ENCODE data around the gene TCL1A. TPM values are rescaled to one million over a fixed set of nuclear protein-coding genes. Genes with fewer than 3 reads are reported as not detected.

The TCL1A gene
- total RNA-seq, 1 experiment from 2014 or later: 0.30 TPM

GRCh38 chr14:95695913-95696312, 18.0 kb downstream of the TCL1A start:
- Histone ChIP-seq H3K79me2 (ENCODE audit: insufficient read depth, low read length) (no peaks in the 10 kb centered on the region), H3K36me3 (ENCODE audit: control insufficient read depth in 1 of 2, insufficient read depth in 2 of 2, low read length in 2 of 2) (no peaks in the 10 kb centered on the region), H3K4me1 (ENCODE audit: control insufficient read depth in 1 of 2, insufficient read depth in 2 of 2, low read length in 2 of 2) (peaks cover 0 to 4% of the 10 kb centered on the region in 2 experiments; a peak in 1 of 4 replicates), H3K9me3 (ENCODE audit: control insufficient read depth in 1 of 2, insufficient read depth in 1 of 2, low read depth in 1 of 2, low read length in 2 of 2) (no peaks in the 10 kb centered on the region), H3K9ac (ENCODE audit: low read length) (no peak overlapping the region), H3K27me3 (ENCODE audit: insufficient read depth, low read length) (peaks cover 31% of the 10 kb centered on the region), H3K9me2 (ENCODE audit: insufficient read depth) (no peaks in the 10 kb centered on the region), H3K27ac (ENCODE audit: low read depth, low read length) (no peak overlapping the region), H2AFZ (ENCODE audit: low read depth, low read length, poor library complexity, severe bottlenecking) (no peak overlapping the region), H3K4me3 (replicated peaks in 1 of 2; ENCODE audit: low read depth in 1 of 2, low read length in 2 of 2) (no peak overlapping the region), H4K20me1 (ENCODE audit: insufficient read depth) (no peaks in the 10 kb centered on the region), H3K4me2 (ENCODE audit: low read length) (no peak overlapping the region)
- ChIA-PET POLR2A (no interaction called here), RAD21 (ENCODE audit: low non-redundant PET in 1 of 2, low total read pairs in 2 of 2, uncharacterized antibody in 2 of 2, unreplicated experiment in 2 of 2) (no interaction called here), CTCF (no interaction called here)
- intact Hi-C loops (cut with micrococcal nuclease): no loop called here
- BruUV-seq (replicated peaks): no TSS peak
- DNase-seq (ENCODE audit: low read depth, low spot score): no peak
- TF ChIP-seq FOSL1 (IDR thresholded peaks at IDR 0.05; ENCODE audit: low read depth) (no peak), ZBTB33 (IDR thresholded peaks at IDR 0.05; ENCODE audit: extremely low read depth, insufficient replicate concordance, low read length) (no peak), MAX (IDR thresholded peaks at IDR 0.05) (no peak), JUND (IDR thresholded peaks at IDR 0.05) (no peak), ATF3 (IDR thresholded peaks at IDR 0.05) (no peak), TCF7L2 (IDR thresholded peaks at IDR 0.05; ENCODE audit: borderline replicate concordance, extremely low read depth, insufficient read depth, insufficient read length) (no peak), POLR2A (IDR thresholded peaks at IDR 0.05; ENCODE audit: borderline replicate concordance, extremely low read depth, insufficient read depth, insufficient read length) (no peak), ZNF274 (IDR thresholded peaks at IDR 0.05; ENCODE audit: low read depth, low read length) (no peak), CTCF (IDR thresholded peaks at IDR 0.05 in 2 of 3, conservative IDR thresholded peaks at IDR 0.05 in 1 of 3; ENCODE audit: borderline replicate concordance in 1 of 3, insufficient read depth in 1 of 3, low read depth in 2 of 3, low read length in 2 of 3) (no peak), CBX3 (IDR thresholded peaks at IDR 0.05; ENCODE audit: low read depth) (no peak), REST (IDR thresholded peaks at IDR 0.05; ENCODE audit: low read depth) (no peak), EZH2phosphoT487 (IDR thresholded peaks at IDR 0.05; ENCODE audit: borderline replicate concordance) (no peak), SIN3A (IDR thresholded peaks at IDR 0.05; ENCODE audit: low read depth) (no peak), ZFX (IDR thresholded peaks at IDR 0.05) (no peak), POLR2AphosphoS5 (IDR thresholded peaks at IDR 0.05; ENCODE audit: low read depth, low read length) (no peak), EGR1 (IDR thresholded peaks at IDR 0.05; ENCODE audit: low read depth) (no peak), SRF (IDR thresholded peaks at IDR 0.05; ENCODE audit: low read depth) (no peak), EZH2 (IDR thresholded peaks at IDR 0.05) (no peak), ELF1 (IDR thresholded peaks at IDR 0.05; ENCODE audit: borderline replicate concordance, low read depth) (no peak)
- ATAC-seq: no peak

Data from HCT116 (cell line).